ENCODE data around the gene PLCB1.

The PLCB1 gene

GRCh38 chr20:8671370-8671961 lies 539.4 kb downstream of the PLCB1 start:
- DNase-seq, result no peak

GRCh38 chr20:8673116-8673515 lies 541.0 kb downstream of the PLCB1 start:
- no peak for DNase-seq

- DNase-seq, result no peak
These were observed 543.8 kb downstream of the PLCB1 start for GRCh38 chr20:8675896-8676295.

GRCh38 chr20:8678098-8678776 lies 546.2 kb downstream of the PLCB1 start:
- DNase-seq, result peak; percentile 11

- no peak for DNase-seq
These were observed 557.3 kb downstream of the PLCB1 start for GRCh38 chr20:8689337-8689736.

- no peak for DNase-seq
These were observed 558.0 kb downstream of the PLCB1 start for GRCh38 chr20:8690074-8690473.

- DNase-seq, result peak; percentile 95
These were observed 561.6 kb downstream of the PLCB1 start for GRCh38 chr20:8693709-8694108.

GRCh38 chr20:8700756-8701155 lies 568.7 kb downstream of the PLCB1 start:
- DNase-seq, result no peak

- no peak for DNase-seq
These were observed 575.1 kb downstream of the PLCB1 start for GRCh38 chr20:8706961-8707700.

- DNase-seq, result no peak
These were observed 577.6 kb downstream of the PLCB1 start for GRCh38 chr20:8709627-8710026.

- no peak for DNase-seq
These were observed 579.4 kb downstream of the PLCB1 start for GRCh38 chr20:8711501-8711900.

- DNase-seq, result no peak
These were observed 582.1 kb downstream of the PLCB1 start for GRCh38 chr20:8714206-8714605.

- DNase-seq, result peak; percentile 9
These were observed 586.2 kb downstream of the PLCB1 start for GRCh38 chr20:8718279-8718678.

GRCh38 chr20:8720089-8720488 lies 588.0 kb downstream of the PLCB1 start:
- no peak for DNase-seq

GRCh38 chr20:8721098-8721497 lies 589.0 kb downstream of the PLCB1 start:
- DNase-seq, result peak; percentile 69

- DNase-seq, result peak; percentile 74
These were observed 590.3 kb downstream of the PLCB1 start for GRCh38 chr20:8722277-8722928.

- no peak for DNase-seq
These were observed 591.2 kb downstream of the PLCB1 start for GRCh38 chr20:8723296-8723695.

GRCh38 chr20:8724884-8725283 lies 592.8 kb downstream of the PLCB1 start:
- no peak for DNase-seq

GRCh38 chr20:8726460-8726859 lies 594.4 kb downstream of the PLCB1 start:
- DNase-seq, result no peak

- DNase-seq, result no peak
These were observed 602.9 kb downstream of the PLCB1 start for GRCh38 chr20:8735014-8735413.

GRCh38 chr20:8735674-8736073 lies 603.6 kb downstream of the PLCB1 start:
- no peak for DNase-seq

- no peak for DNase-seq
These were observed 608.2 kb downstream of the PLCB1 start for GRCh38 chr20:8740265-8740664.

- no peak for DNase-seq
These were observed 612.3 kb downstream of the PLCB1 start for GRCh38 chr20:8744228-8744844.
